Naive thymus-derived CD8-positive, alpha-beta T cell (primary cell): Measurements from ENCODE around the gene ALDH6A1. TPM values are rescaled to one million over a fixed set of nuclear protein-coding genes. Genes with fewer than 3 reads are reported as not detected.

Source experiments
- ATAC-seq, 2 donors: fragments of 150-1000 bp; cut with Tn5 transposase in 1 of 2; sonication (Bioruptor Pico), chemical (Tn5 transposase) in 1 of 2; 1 replicate in 1 of 2; 2 replicates in 1 of 2; pipeline ENCODE4 v1.10.0; 2021; ENCODE audit warnings: mild to moderate bottlenecking in 2 of 2, moderate library complexity in 2 of 2
- POLR2A ChIA-PET: fragments of 350-600 bp; sonication (Branson Sonifier 250); formaldehyde crosslinking; loops from one replicate; lab custom pipeline; 2021; ENCODE audit warnings: antibody characterized with exemption; lab: Charles Lee
- DNase-seq, 10 donors: peaks; one replicate each; pipeline versions ENCODE4 v3.0.0 to v3.0.0-alpha.2; 2020 to 2022
- H3K27ac Mint-ChIP-seq, 10 donors: one replicate each; pipeline ENCODE4 v1.8.0; 2020 to 2022; ENCODE audit warnings: mild to moderate bottlenecking in 10 of 10, mixed read lengths in 10 of 10, moderate library complexity in 4 of 10, inconsistent platforms in 1 of 10
- H3K27me3 Mint-ChIP-seq, 5 donors: one replicate each; pipeline ENCODE4 v1.8.0; 2021 to 2022; ENCODE audit warnings: mixed read lengths in 5 of 5
- H3K36me3 Mint-ChIP-seq, 3 donors: one replicate each; pipeline ENCODE4 v1.8.0; 2020 to 2022; ENCODE audit warnings: mixed read lengths in 3 of 3, mild to moderate bottlenecking in 2 of 3, inconsistent platforms in 1 of 3
- H3K4me1 Mint-ChIP-seq, 4 donors: one replicate each; pipeline ENCODE4 v1.8.0; 2021 to 2022; ENCODE audit warnings: mixed read lengths in 4 of 4
- H3K4me3 Mint-ChIP-seq, 10 donors: one replicate each; pipeline ENCODE4 v1.8.0; 2020 to 2022; ENCODE audit warnings: mild to moderate bottlenecking in 10 of 10, mixed read lengths in 10 of 10, moderate library complexity in 6 of 10, inconsistent platforms in 1 of 10
- H3K9me3 Mint-ChIP-seq, 9 donors: one replicate each; pipeline ENCODE4 v1.8.0; 2020 to 2022; ENCODE audit warnings: mixed read lengths in 9 of 9, mild to moderate bottlenecking in 3 of 9, inconsistent platforms in 1 of 9, moderate library complexity in 1 of 9
- polyA plus RNA-seq, 3 donors: library from polyadenylated mRNA; unstranded; fragments of 300-500 nt; fragmentation: Illumina TruSeq; gene quantifications; one replicate each; pipeline ENCODE4 v1.2.3, GENCODE V29; 2021
- total RNA-seq, 8 experiments: library from RNA in 2 of 8; stranded (reverse) in 2 of 8; gene quantifications; one replicate each; pipeline ENCODE4 v1.2.3 and lab custom pipeline; 2021 to 2026

Gene ALDH6A1
- total and polyA plus RNA-seq, 5 experiments from 2014 or later = 18.9 to 28.6 (median 19.3) TPM

DNA sequence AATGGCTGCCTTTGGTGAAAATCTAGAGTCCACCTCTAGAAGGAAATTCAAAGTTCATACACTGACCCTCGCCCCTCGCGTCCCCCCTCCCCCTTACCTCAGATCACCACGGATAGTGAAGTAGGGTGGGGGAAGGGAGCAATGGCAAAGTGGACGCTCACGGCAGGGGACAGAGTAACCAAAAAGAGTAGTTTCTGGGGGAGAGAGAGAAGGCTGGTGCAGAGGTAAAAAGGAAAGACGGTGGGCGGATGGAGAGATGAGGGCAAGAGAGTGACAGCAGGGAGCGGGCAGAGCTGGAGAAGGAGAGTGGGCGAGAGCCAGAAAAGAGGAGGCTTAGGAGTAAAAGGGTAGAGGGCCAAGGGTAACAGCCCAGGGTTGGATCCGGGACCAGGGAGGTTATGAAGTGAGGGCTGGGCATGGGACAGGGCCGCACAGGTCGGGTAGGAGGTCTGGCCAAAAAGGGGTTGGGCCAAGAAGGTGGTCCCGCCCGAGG lies 423 bp downstream of the ALDH6A1 start:
- Mint-ChIP-seq H3K36me3 (peaks cover 0 to 3% (median 0%) of the 10 kb centered on the region in 3 donors), H3K9me3 (no peaks in the 10 kb centered on the region), H3K4me3 (peak overlapping the region; percentile 87 to 100 (median 99)), H3K4me1 (peaks cover 20 to 46% (median 33%) of the 10 kb centered on the region in 4 donors), H3K27ac (peak overlapping the region; percentile 90 to 99 (median 96)), H3K27me3 (peaks cover 0 to 2% (median 0%) of the 10 kb centered on the region in 5 donors)
- DNase-seq = no peak
- ATAC-seq = no peak
- POLR2A ChIA-PET = interaction anchor here (0.5 to 2.1 kb wide), 5 partner anchors 10 to 1026 kb away, joined by 3 to 6 read pairs (median 3); partner anchors contain the start of genes BBOF1, ENTPD5, RBM25 and ZNF410

GRCh38 chr14:74083161-74083560 lies 1.1 kb downstream of the ALDH6A1 start:
- POLR2A ChIA-PET = interaction anchor here (0.8 to 1.2 kb wide), 3 partner anchors 9 to 514 kb away, joined by 3 to 6 read pairs (median 5); partner anchors contain the start of genes ACOT2 and ZNF410
- ATAC-seq = no peak
- H3K4me1 Mint-ChIP-seq = peaks cover 18 to 41% (median 30%) of the 10 kb centered on the region in 4 donors
- H3K4me3 Mint-ChIP-seq = peak overlapping the region; percentile 87 to 100 (median 99)
- H3K36me3 Mint-ChIP-seq = no peaks in the 10 kb centered on the region
- no peaks in the 10 kb centered on the region for H3K9me3 Mint-ChIP-seq
- peak overlapping the region in 8 of 10 donors; percentile 19 to 99 (median 84) for H3K27ac Mint-ChIP-seq
- H3K27me3 Mint-ChIP-seq = peaks cover 0 to 2% (median 0%) of the 10 kb centered on the region in 5 donors
- no peak for DNase-seq

- H3K27ac Mint-ChIP-seq = no peak overlapping the region
- no peak for ATAC-seq
- H3K4me3 Mint-ChIP-seq = no peak overlapping the region
- peaks cover 18 to 41% (median 29%) of the 10 kb centered on the region in 4 donors for H3K4me1 Mint-ChIP-seq
- peaks cover 0 to 2% (median 0%) of the 10 kb centered on the region in 3 donors for H3K36me3 Mint-ChIP-seq
- no peaks in the 10 kb centered on the region for H3K9me3 Mint-ChIP-seq
- no peak for DNase-seq
- POLR2A ChIA-PET = interaction anchor here (0.6 kb wide), 1 partner anchor 1299 kb away, joined by 3 read pairs; no protein-coding TSS in a partner anchor
- H3K27me3 Mint-ChIP-seq = peaks cover 0 to 2% (median 0%) of the 10 kb centered on the region in 5 donors
These were observed 2.8 kb downstream of the ALDH6A1 start for GRCh38 chr14:74081491-74081890.

GRCh38 chr14:74080820-74081460 lies 3.3 kb downstream of the ALDH6A1 start:
- Mint-ChIP-seq H3K36me3 (peaks cover 0 to 2% (median 0%) of the 10 kb centered on the region in 3 donors), H3K4me3 (no peak overlapping the region), H3K27ac (no peak overlapping the region), H3K4me1 (peaks cover 18 to 40% (median 25%) of the 10 kb centered on the region in 4 donors), H3K9me3 (no peaks in the 10 kb centered on the region), H3K27me3 (peaks cover 0 to 2% (median 0%) of the 10 kb centered on the region in 5 donors)
- POLR2A ChIA-PET = interaction anchor here (0.6 kb wide), 1 partner anchor 455 kb away, joined by 5 read pairs; no protein-coding TSS in a partner anchor
- ATAC-seq = no peak
- DNase-seq = no peak

DNA sequence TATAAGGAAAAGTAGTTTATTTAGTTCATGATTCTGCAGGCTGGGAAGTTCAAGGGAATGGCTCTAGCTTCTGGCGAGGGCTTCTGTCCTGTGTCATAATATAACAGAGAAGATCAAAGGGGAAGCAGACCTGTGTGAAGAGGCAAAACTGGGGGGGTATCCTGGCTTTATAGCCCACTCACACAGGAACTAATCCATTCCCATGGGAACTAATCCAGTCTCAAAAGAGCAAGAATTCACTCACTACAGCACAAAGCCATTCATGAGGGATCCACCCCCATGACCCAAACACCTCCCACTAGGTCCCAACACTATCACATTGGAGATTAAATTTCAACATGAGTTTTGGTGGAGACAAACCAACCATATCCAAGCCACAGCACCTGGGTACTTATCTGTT lies 6.9 kb downstream of the ALDH6A1 start:
- peaks cover 0 to 16% (median 2%) of the 10 kb centered on the region in 3 donors for H3K36me3 Mint-ChIP-seq
- DNase-seq (no peak), ATAC-seq (no peak)
- H3K27me3 Mint-ChIP-seq = no peaks in the 10 kb centered on the region
- POLR2A ChIA-PET = no interaction called here
- H3K4me3 Mint-ChIP-seq = no peak overlapping the region
- no peak overlapping the region for H3K27ac Mint-ChIP-seq
- no peaks in the 10 kb centered on the region for H3K9me3 Mint-ChIP-seq
- H3K4me1 Mint-ChIP-seq = peaks cover 0 to 12% (median 3%) of the 10 kb centered on the region in 4 donors

GRCh38 chr14:74065746-74066575 lies 18.3 kb downstream of the ALDH6A1 start:
- DNase-seq (no peak), ATAC-seq (no peak)
- H3K4me3 Mint-ChIP-seq = no peak overlapping the region
- no peaks in the 10 kb centered on the region for H3K27me3 Mint-ChIP-seq
- no peak overlapping the region for H3K27ac Mint-ChIP-seq
- peaks cover 0 to 90% (median 31%) of the 10 kb centered on the region in 3 donors for H3K36me3 Mint-ChIP-seq
- no peaks in the 10 kb centered on the region for H3K9me3 Mint-ChIP-seq
- H3K4me1 Mint-ChIP-seq = no peaks in the 10 kb centered on the region
- POLR2A ChIA-PET = no interaction called here

DNA sequence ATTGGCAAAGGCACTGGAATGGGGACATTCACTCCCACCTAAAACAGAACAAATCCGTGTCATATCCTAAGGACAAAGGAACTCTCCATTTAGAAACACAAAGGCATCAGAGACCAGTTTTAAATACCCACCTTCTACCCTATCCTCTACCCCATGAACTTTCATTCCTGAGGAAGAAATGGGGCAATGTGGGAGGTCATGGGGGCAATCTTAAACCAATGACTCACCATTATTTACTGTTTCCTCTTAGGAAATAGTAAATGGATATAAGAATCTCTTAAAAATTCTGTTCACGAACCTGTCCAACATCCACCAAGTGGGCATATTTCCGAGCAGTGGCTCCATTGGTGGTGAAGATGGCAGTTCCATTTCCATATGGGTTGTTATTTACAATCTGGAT lies 19.4 kb downstream of the ALDH6A1 start:
- no peaks in the 10 kb centered on the region for H3K27me3 Mint-ChIP-seq
- no peak for DNase-seq
- no peak for ATAC-seq
- no peak overlapping the region for H3K27ac Mint-ChIP-seq
- H3K4me3 Mint-ChIP-seq = no peak overlapping the region
- H3K4me1 Mint-ChIP-seq = no peaks in the 10 kb centered on the region
- POLR2A ChIA-PET = interaction anchor here (1.0 kb wide), 1 partner anchor 8 kb away, joined by 3 read pairs; no protein-coding TSS in a partner anchor
- H3K9me3 Mint-ChIP-seq = no peaks in the 10 kb centered on the region
- peaks cover 0 to 90% (median 33%) of the 10 kb centered on the region in 3 donors for H3K36me3 Mint-ChIP-seq

- no peaks in the 10 kb centered on the region for H3K4me1 Mint-ChIP-seq
- no peak overlapping the region for H3K4me3 Mint-ChIP-seq
- peaks cover 0 to 91% (median 33%) of the 10 kb centered on the region in 3 donors for H3K36me3 Mint-ChIP-seq
- H3K27ac Mint-ChIP-seq = no peak overlapping the region
- POLR2A ChIA-PET = interaction anchor here (1.0 kb wide), 1 partner anchor 9 kb away, joined by 3 read pairs; no protein-coding TSS in a partner anchor
- H3K27me3 Mint-ChIP-seq = no peaks in the 10 kb centered on the region
- ATAC-seq (no peak), DNase-seq (no peak)
- no peaks in the 10 kb centered on the region for H3K9me3 Mint-ChIP-seq
These were observed 19.8 kb downstream of the ALDH6A1 start for GRCh38 chr14:74064426-74064825.

GRCh38 chr14:74062809-74063150 lies 21.5 kb downstream of the ALDH6A1 start:
- DNase-seq (no peak), ATAC-seq (no peak)
- H3K27ac Mint-ChIP-seq = no peak overlapping the region
- no peak overlapping the region for H3K4me3 Mint-ChIP-seq
- peaks cover 0 to 94% (median 31%) of the 10 kb centered on the region in 3 donors for H3K36me3 Mint-ChIP-seq
- H3K9me3 Mint-ChIP-seq = no peaks in the 10 kb centered on the region
- no peaks in the 10 kb centered on the region for H3K4me1 Mint-ChIP-seq
- POLR2A ChIA-PET = interaction anchor here (0.7 kb wide), 1 partner anchor 177 kb away, joined by 3 read pairs; no protein-coding TSS in a partner anchor
- no peaks in the 10 kb centered on the region for H3K27me3 Mint-ChIP-seq

GRCh38 chr14:74049876-74050495 lies 34.3 kb downstream of the ALDH6A1 start:
- Mint-ChIP-seq H3K9me3 (no peaks in the 10 kb centered on the region), H3K36me3 (peaks cover 0 to 6% (median 4%) of the 10 kb centered on the region in 3 donors), H3K4me1 (peaks cover 0 to 4% (median 0%) of the 10 kb centered on the region in 4 donors), H3K4me3 (no peak overlapping the region), H3K27ac (peak overlapping the region in 1 of 10 donors; percentile 9), H3K27me3 (no peaks in the 10 kb centered on the region)
- ATAC-seq (no peak), DNase-seq (no peak)
- POLR2A ChIA-PET = no interaction called here

- POLR2A ChIA-PET = no interaction called here
- no peaks in the 10 kb centered on the region for H3K9me3 Mint-ChIP-seq
- DNase-seq (no peak), ATAC-seq (no peak)
- peak overlapping the region in 1 of 10 donors; percentile 25 for H3K27ac Mint-ChIP-seq
- peaks cover 0 to 6% (median 4%) of the 10 kb centered on the region in 3 donors for H3K36me3 Mint-ChIP-seq
- no peak overlapping the region for H3K4me3 Mint-ChIP-seq
- H3K27me3 Mint-ChIP-seq = no peaks in the 10 kb centered on the region
- H3K4me1 Mint-ChIP-seq = peaks cover 0 to 4% (median 0%) of the 10 kb centered on the region in 4 donors
These were observed 36.0 kb downstream of the ALDH6A1 start for GRCh38 chr14:74048281-74048680.

DNA sequence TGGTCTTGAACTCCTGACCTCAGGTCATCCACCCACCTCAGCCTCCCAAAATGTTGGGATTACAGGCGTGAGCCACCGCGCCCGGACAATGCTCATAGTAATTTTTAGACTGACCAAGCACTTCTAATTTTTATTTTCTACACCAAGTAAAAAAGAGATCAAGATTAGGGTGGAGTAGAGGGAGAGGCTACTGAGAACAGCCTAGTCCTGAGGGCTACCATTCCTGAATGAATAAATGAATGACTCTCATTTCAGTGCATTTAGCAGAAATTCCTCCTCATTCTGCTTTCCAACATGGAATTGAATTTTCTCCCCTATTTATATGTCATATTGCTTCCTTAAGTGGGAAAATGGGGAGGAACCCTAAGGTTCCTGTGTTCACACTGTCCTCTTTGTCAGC lies 38.7 kb downstream of the ALDH6A1 start:
- Mint-ChIP-seq H3K27me3 (no peaks in the 10 kb centered on the region), H3K36me3 (peaks cover 0 to 9% (median 4%) of the 10 kb centered on the region in 3 donors), H3K4me1 (peaks cover 0 to 4% (median 0%) of the 10 kb centered on the region in 4 donors), H3K4me3 (no peak overlapping the region), H3K27ac (no peak overlapping the region), H3K9me3 (no peaks in the 10 kb centered on the region)
- POLR2A ChIA-PET = no interaction called here
- DNase-seq (no peak), ATAC-seq (no peak)
